ENCODE results near the gene L3HYPDH.

L3HYPDH gene

DNA sequence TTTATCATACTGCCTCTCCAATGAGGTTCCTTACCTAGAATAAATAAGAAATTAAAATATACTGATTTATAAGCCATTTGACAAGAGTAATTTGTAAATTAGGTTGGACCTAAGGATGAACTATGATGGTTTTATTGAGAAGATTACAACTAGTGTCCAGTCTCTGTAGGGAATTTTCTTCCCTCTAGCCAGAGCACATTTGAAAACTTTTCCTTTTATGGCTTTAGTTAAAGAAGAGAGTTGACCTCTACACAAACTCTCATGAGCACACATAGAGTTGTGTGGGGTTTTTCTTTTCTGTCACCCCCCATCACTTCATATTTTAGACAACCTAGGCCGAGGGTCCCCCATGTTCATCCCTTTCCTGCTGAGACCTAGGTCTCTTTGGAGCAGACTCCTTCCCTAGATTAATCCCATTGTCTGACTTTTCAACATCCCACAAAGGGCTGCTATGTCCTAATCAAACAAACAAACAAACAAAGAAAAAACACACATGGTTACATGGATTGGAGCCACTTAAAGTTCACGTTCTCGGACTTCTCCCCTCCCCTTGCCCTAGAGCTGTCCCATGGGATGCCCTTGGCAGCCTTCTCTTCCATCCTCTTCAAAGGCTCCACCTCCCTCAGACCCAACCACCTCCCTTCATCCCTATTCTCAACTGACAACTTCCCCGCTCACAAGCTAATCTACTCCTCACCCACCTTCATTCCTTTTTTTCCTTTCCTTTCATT lies 59.7 kb downstream of the L3HYPDH start:
- DNase-seq = no peak
